Epithelial cell of proximal tubule (primary cell): ENCODE data around the gene SPINK8. TPM values are rescaled to one million over a fixed set of nuclear protein-coding genes. Genes with fewer than 3 reads are reported as not detected.

Experiments
- DNase-seq: peaks from one replicate; pipeline ENCODE4 v3.0.0-alpha.2; 2011; ENCODE audit warnings: low read depth
- H3K4me3 ChIP-seq: 2 replicates; pipeline ENCODE4 v1.5.1; 2011; ENCODE audit warnings: low read depth, mild to moderate bottlenecking, low read length
- CTCF ChIP-seq: conservative IDR thresholded peaks from 2 replicates; pipeline ENCODE4 v1.5.1; 2012; ENCODE audit warnings: low read depth, mild to moderate bottlenecking, low read length
- total RNA-seq: library from RNA; depleted of rRNA; stranded (reverse); fragments of >200 nt; gene quantifications from 2 replicates; pipeline ENCODE4 v1.2.3, GENCODE V29; 2015

Gene SPINK8
- total RNA-seq, 1 donor from 2014 or later, result not detected

GRCh38 chr3:48301800-48302166 lies 31.7 kb downstream of the SPINK8 start:
- no peak for TF ChIP-seq CTCF
- peak overlapping the region; percentile 83 for H3K4me3 ChIP-seq

DNA sequence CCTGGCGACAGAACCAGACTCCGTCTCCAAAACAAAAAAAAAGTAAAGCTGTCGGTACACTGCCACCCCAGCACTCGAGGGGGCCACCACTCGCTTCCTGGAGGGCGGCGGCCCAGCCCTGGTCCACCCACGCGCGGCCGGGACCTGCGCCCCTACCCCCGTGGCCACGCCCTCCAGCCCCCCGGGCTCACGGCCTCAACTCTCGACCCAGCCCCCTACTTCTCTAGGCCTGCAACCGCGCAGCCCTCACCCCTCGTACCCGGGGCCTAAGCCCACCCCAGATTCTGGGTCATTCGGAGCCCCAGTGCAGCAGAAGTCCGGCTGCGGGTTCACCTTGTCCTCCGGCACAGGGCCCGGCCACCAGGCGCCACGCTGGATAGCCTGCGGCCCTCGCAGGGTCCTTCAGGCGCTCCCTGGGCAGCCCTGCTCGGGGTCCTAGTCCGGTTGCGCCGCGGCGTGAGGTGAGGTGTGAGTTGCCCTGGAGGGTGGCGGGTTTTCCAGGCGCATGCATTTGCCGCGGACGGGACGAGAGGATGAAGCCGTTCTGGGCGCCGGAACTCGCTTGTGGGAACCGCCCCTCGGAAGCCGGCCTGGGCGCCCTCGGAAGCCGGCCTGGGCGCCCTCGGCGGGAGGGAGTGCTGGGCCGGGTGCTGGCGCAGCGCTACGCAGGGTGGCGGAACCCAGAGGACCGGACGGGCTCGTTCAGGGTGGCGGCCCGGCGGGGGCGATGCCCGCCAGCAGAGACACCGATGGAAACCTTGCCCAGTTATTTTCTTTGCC lies 32.3 kb downstream of the SPINK8 start, which contains the start of gene NME6:
NME6 (minus strand) TSS at position 348 of the 780 bp plus-strand sequence.
- no peak for TF ChIP-seq CTCF
- peak; percentile 35 for DNase-seq
- peak within 1 kb of the TSS; percentile 83 for H3K4me3 ChIP-seq

More at GRCh38 chr3:48301800-48302166, 31.7 kb downstream of the SPINK8 start:
- DNase-seq, result no peak

DNA sequence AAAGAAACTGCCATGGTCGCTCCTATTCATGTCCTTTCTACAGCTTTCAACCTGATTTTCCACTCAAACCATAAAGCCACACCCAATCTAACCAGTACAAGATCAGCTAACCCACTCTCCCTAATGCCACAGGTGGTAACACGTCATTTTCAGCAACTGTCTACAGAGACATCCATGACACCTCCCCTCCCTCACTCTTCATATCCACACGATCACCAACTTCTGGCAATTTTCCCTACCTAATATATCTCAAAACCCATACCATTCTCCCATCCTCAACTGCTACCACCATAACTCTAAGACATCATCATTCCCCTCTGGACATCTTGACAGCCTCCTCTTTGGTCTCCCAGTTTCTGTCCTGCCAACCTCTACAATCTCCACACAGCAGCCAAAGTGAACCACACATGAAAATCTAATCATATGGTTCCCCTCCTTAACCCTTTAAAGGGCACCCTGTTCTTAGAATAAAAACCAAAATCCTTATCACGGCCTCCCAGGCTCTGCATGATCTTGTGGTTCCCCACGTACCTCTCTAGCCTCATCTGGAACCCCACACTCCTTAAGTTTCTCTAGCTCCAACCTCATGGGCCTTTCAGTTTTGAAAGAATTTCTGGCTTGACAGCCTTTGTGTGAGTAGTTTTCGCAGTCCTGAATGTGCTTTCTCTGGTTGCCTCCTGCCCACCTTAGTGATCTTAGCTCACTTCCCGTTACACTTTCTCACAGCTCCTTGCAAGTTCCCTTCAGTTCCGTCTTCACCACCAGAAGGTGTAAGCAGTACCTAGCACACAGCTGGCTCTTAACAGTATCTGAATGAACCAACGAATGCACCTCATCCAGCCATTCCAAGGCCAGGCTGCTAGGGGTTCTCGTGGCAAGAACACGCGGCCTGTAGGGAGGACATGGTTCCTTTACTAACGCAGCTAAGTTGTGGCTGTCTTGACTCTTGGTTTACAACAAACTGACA lies 33.4 kb downstream of the SPINK8 start:
- H3K4me3 ChIP-seq, result peak overlapping the region; percentile 83
- no peak for TF ChIP-seq CTCF
- DNase-seq, result no peak

GRCh38 chr3:48297111-48297810 lies 36.2 kb downstream of the SPINK8 start:
- TF ChIP-seq CTCF, result no peak
- H3K4me3 ChIP-seq, result no peak overlapping the region
- no peak for DNase-seq

DNA sequence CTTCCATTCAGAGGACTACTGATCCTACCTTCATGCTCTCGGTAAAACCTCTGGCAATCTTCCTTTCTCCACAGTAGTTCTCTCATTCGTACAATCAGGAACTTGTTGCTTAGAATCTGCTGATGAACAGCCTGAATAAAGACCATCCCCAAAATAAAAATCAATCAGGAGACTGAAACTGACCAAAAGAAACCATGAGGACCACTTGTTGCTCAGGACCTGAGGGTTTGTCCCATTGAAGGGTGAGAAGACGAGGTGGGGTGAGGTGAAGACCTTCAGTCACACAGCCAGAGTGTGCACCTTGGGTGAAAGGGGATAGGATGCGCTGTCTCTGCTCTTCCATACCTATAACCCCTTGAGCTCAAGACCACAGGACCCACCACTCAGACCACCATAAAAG lies 36.8 kb downstream of the SPINK8 start:
- H3K4me3 ChIP-seq, result no peak overlapping the region
- no peak for TF ChIP-seq CTCF
- DNase-seq, result no peak

DNA sequence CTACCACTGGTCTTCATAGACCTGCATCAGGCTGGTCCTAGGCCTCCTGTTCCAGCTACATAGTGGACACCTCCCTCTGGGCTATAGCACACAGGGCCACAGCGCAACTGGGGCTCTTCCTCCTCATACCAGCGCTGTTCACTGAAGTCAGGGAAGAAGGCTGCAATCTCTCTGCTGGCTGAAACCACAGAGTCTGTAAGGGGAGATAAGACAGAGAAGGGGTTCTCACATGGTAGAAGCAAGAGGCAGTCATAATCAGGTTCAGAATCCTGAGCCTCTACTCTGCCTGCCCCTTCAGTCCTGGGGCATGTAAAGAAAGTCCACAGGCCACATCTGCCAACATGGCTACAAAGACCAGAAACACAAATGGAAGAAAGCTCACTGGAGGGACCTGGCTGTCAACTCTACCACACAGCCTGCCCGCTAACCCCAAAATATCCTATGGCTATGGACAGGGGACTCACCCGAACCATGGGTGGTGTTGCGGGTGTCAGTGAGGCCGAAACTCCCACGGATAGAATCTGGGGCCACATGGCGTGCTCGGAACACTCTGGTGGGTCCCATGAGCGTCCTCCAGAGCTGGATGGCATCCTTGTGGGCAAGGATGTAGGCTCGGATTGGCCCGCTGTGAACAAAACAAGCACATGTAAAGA lies 38.7 kb downstream of the SPINK8 start:
- H3K4me3 ChIP-seq, result no peak overlapping the region
- TF ChIP-seq CTCF, result no peak
- no peak for DNase-seq
